Measurements from ENCODE around the gene MEAF6. TPM values are rescaled to one million over a fixed set of nuclear protein-coding genes. Genes with fewer than 3 reads are reported as not detected.

The MEAF6 gene
- total and polyA plus RNA-seq, 2 of the 8 experiments (the other 6 are each of a cell fraction or from before 2014, with no cell fraction given), result 23.0 to 38.8 TPM

GRCh38 chr1:37537378-37537777 lies 22.8 kb upstream of the MEAF6 start:
- no peak overlapping the region for H2BK120ac ChIP-seq (replicated peaks; ENCODE audit: low read depth, low read length)
- H3K56ac ChIP-seq (replicated peaks; ENCODE audit: insufficient read length, low read depth, low read length), result no peak overlapping the region
- no peak overlapping the region for H3K4me3 ChIP-seq (ENCODE audit: extremely low read depth in 1 of 4, insufficient read depth in 2 of 4, low read depth in 3 of 4, low read length in 4 of 4)
- ChIA-PET CTCF (ENCODE audit: partially characterized antibody) (interaction anchor here (0.6 to 2.0 kb wide), 3 partner anchors 22 to 801 kb away, joined by 3 to 5 read pairs (median 5); no protein-coding TSS in a partner anchor), POLR2A (ENCODE audit: partially characterized antibody) (no interaction called here)
- no peak overlapping the region for H4K91ac ChIP-seq (replicated peaks; ENCODE audit: insufficient read length, low read length)
- H3K27me3 ChIP-seq (replicated peaks in 1 of 4; ENCODE audit: control insufficient read depth in 3 of 4, extremely low read depth in 1 of 4, insufficient read depth in 3 of 4, low read length in 3 of 4), result no peaks in the 10 kb centered on the region
- H2BK5ac ChIP-seq (ENCODE audit: low read depth, low read length), result no peak overlapping the region
- DNase-seq (ENCODE audit: low read depth in 1 of 2, low spot score in 2 of 2), result no peak
- peaks cover 0 to 2% of the 10 kb centered on the region in 2 experiments for H4K20me1 ChIP-seq (replicated peaks in 1 of 2; ENCODE audit: control insufficient read depth in 1 of 2, insufficient read depth in 2 of 2, low read length in 2 of 2)
- no peak overlapping the region for H2AK5ac ChIP-seq (ENCODE audit: low read depth, low read length)
- 96% methylated on average over 2 of the region's 2 CpGs; no CpG with 5 or more reads in 1 of the 2 experiments for WGBS, 2 experiments (ENCODE audit: extremely low coverage in 1 of 2, insufficient coverage in 1 of 2, insufficient read length in 1 of 2, insufficient replicate concordance in 2 of 2, low coverage in 1 of 2, low lambda C conversion rate in 2 of 2, missing lambda C conversion rate in 1 of 2)
- H3K23me2 ChIP-seq (ENCODE audit: low read depth, low read length), result no peaks in the 10 kb centered on the region
- FAIRE-seq, result no peak
- H3K23ac ChIP-seq (ENCODE audit: insufficient read length), result no peak overlapping the region
- H2BK20ac ChIP-seq (ENCODE audit: low read length), result no peak overlapping the region
- no peak overlapping the region for H2AFZ ChIP-seq (ENCODE audit: low read length)
- H2BK12ac ChIP-seq (ENCODE audit: low read depth, low read length), result no peak overlapping the region
- H3K27ac ChIP-seq (ENCODE audit: low read depth, low read length), result no peak overlapping the region
- no peak overlapping the region for H3K18ac ChIP-seq (ENCODE audit: extremely low read depth, low read length)
- no peaks in the 10 kb centered on the region for H3K9me3 ChIP-seq (ENCODE audit: insufficient read depth in 2 of 2, low read depth in 1 of 2, low read length in 1 of 2)
- H3K4me1 ChIP-seq (replicated peaks in 1 of 4; ENCODE audit: control insufficient read depth in 3 of 4, insufficient read depth in 4 of 4, low read length in 3 of 4), result no peaks in the 10 kb centered on the region
- no peak overlapping the region for H4K8ac ChIP-seq (ENCODE audit: extremely low read depth, insufficient read depth, low read length)
- peaks cover 8 to 44% (median 25%) of the 10 kb centered on the region in 4 experiments for H3K36me3 ChIP-seq (ENCODE audit: control insufficient read depth in 2 of 4, insufficient read depth in 4 of 4, low read length in 3 of 4)
- no peak overlapping the region for H2BK15ac ChIP-seq (ENCODE audit: low read length)
- H3K79me2 ChIP-seq (ENCODE audit: control insufficient read depth in 1 of 2, insufficient read depth in 2 of 2, low read length in 2 of 2), result no peaks in the 10 kb centered on the region
- no peak overlapping the region for H3K4ac ChIP-seq (replicated peaks; ENCODE audit: insufficient read length, low read depth, low read length)
- no peaks in the 10 kb centered on the region for H3K79me1 ChIP-seq (ENCODE audit: low read depth, low read length)
- no peak overlapping the region for H4K5ac ChIP-seq (ENCODE audit: insufficient read length, low read depth, low read length)
- no peak overlapping the region for H3K14ac ChIP-seq (ENCODE audit: insufficient read length)
- no peak overlapping the region for H3K9ac ChIP-seq (replicated peaks in 1 of 4; ENCODE audit: extremely low read depth in 1 of 4, low read depth in 3 of 4, low read length in 3 of 4)
- H3K4me2 ChIP-seq (ENCODE audit: insufficient read depth in 1 of 2, low read depth in 2 of 2, low read length in 2 of 2), result no peak overlapping the region
- no peak for TF ChIP-seq MAX (IDR thresholded peaks at IDR 0.05)
- TF ChIP-seq RBBP5 (IDR thresholded peaks at IDR 0.05; ENCODE audit: borderline replicate concordance, low read depth, low read length), result no peak
- no peak for TF ChIP-seq CBX8 (IDR thresholded peaks at IDR 0.05; ENCODE audit: borderline replicate concordance, low read depth, low read length)
- TF ChIP-seq MAFK (IDR thresholded peaks at IDR 0.05; ENCODE audit: low read depth, low read length), result no peak
- no peak for TF ChIP-seq TAF1 (IDR thresholded peaks at IDR 0.05; ENCODE audit: low read depth, low read length)
- TF ChIP-seq, protein P1, sequence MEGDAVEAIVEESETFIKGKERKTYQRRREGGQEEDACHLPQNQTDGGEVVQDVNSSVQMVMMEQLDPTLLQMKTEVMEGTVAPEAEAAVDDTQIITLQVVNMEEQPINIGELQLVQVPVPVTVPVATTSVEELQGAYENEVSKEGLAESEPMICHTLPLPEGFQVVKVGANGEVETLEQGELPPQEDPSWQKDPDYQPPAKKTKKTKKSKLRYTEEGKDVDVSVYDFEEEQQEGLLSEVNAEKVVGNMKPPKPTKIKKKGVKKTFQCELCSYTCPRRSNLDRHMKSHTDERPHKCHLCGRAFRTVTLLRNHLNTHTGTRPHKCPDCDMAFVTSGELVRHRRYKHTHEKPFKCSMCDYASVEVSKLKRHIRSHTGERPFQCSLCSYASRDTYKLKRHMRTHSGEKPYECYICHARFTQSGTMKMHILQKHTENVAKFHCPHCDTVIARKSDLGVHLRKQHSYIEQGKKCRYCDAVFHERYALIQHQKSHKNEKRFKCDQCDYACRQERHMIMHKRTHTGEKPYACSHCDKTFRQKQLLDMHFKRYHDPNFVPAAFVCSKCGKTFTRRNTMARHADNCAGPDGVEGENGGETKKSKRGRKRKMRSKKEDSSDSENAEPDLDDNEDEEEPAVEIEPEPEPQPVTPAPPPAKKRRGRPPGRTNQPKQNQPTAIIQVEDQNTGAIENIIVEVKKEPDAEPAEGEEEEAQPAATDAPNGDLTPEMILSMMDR (IDR thresholded peaks at IDR 0.05; ENCODE audit: control extremely low read depth in 1 of 3, insufficient read depth in 1 of 3, low read depth in 1 of 3, low read length in 3 of 3), result no peak
- no peak for TF ChIP-seq TAF7 (optimal IDR thresholded peaks at IDR 0.05; ENCODE audit: borderline replicate concordance, low read depth, low read length)
- TF ChIP-seq HDAC6 (IDR thresholded peaks at IDR 0.05; ENCODE audit: low read depth, low read length), result no peak
- TF ChIP-seq BACH1 (IDR thresholded peaks at IDR 0.05; ENCODE audit: low read length), result no peak
